Duodenal mucosa (tissue), 2 donors: ENCODE data around the gene ELP6.

Source experiments
- H3K27ac ChIP-seq: one replicate; pipeline ENCODE4 v1.7.0; 2013; ENCODE audit warnings: low read depth, low read length
- H3K27me3 ChIP-seq, 2 donors: one replicate each; pipeline ENCODE4 v1.7.0; 2013; ENCODE audit warnings: low read length in 2 of 2, control low read depth in 1 of 2; ENCODE audit not compliant: insufficient read depth in 2 of 2, control insufficient read depth in 1 of 2
- H3K36me3 ChIP-seq, 2 donors: one replicate each; pipeline ENCODE4 v1.7.0; 2013; ENCODE audit warnings: low read length in 2 of 2, control low read depth in 1 of 2; ENCODE audit not compliant: insufficient read depth in 2 of 2, control insufficient read depth in 1 of 2
- H3K4me1 ChIP-seq, 2 donors: one replicate each; pipeline ENCODE4 v1.7.0; 2013; ENCODE audit warnings: low read length in 2 of 2, control low read depth in 1 of 2; ENCODE audit not compliant: insufficient read depth in 2 of 2, control insufficient read depth in 1 of 2
- H3K4me3 ChIP-seq, 2 donors: one replicate each; pipeline ENCODE4 v1.7.0; 2013; ENCODE audit warnings: low read length in 2 of 2, low read depth in 1 of 2
- H3K9ac ChIP-seq, 2 donors: one replicate each; pipeline ENCODE4 v1.7.0; 2013; ENCODE audit warnings: low read length in 2 of 2, low read depth in 1 of 2
- H3K9me3 ChIP-seq, 2 donors: one replicate each; pipeline ENCODE4 v1.7.0; 2013; ENCODE audit warnings: low read length in 2 of 2, control low read depth in 1 of 2; ENCODE audit not compliant: control insufficient read depth in 1 of 2

ELP6 gene

DNA sequence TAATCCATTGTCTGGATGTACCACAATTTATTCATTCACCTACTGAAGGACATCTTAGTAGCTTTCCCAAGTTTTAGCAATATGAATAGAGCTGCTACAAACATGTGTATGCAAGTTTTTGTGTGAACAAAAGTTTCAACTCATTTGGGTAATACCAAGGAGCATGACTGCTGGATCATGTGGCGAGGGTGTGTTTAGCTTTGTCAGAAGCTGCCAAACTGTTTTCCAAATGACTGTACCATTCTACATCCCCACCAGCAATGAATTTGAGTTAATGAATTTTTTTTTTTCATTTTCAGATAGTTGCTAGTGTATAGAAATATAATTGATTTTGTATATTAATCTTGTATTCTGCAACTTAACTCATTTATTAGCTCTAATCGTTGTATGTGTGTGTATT, 20.0 kb upstream of the ELP6 start:
- Histone ChIP-seq H3K4me3 (no peak overlapping the region), H3K9ac (no peak overlapping the region), H3K4me1 (no peaks in the 10 kb centered on the region), H3K27me3 (no peaks in the 10 kb centered on the region), H3K36me3 (no peaks in the 10 kb centered on the region), H3K27ac (no peak overlapping the region), H3K9me3 (no peaks in the 10 kb centered on the region)

DNA sequence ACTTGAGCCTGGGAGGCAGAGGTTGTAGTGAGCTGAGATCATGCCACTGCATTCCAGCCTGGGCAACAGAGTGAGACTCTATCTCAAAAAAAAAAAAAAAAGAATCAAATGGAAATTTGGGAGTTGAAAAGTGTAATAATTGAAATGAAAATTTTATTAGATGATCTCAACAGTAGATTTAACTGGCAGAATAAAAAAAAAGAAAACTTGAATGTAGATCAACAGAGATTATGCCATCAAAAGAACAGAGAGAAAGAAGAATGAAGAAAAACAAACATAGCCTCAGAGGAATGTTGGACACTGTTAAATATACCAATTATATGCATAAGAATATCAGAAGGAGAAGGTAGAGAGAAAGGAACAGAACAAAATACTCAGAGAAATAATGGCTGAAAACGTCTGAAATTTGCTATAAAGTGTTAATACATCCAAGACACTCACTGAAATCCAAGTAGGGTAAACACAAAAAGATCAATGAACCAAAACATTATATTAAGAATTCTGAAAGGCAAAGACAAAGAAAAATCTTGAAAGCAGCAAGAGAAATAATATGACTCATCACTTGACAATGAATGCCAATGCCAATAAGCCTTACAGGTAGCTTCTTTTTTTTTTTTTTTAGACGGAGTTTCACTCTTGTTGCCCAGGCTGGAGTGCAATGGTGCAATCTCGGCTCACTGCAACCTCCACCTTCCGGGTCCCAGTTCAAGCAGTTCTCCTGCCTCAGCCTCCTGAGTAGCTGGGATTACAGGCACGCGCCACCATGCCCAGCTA, 14.6 kb upstream of the ELP6 start:
- Histone ChIP-seq H3K27me3 (no peaks in the 10 kb centered on the region), H3K4me3 (no peak overlapping the region), H3K27ac (no peak overlapping the region), H3K9ac (no peak overlapping the region), H3K36me3 (no peaks in the 10 kb centered on the region), H3K9me3 (no peaks in the 10 kb centered on the region), H3K4me1 (no peaks in the 10 kb centered on the region)

DNA sequence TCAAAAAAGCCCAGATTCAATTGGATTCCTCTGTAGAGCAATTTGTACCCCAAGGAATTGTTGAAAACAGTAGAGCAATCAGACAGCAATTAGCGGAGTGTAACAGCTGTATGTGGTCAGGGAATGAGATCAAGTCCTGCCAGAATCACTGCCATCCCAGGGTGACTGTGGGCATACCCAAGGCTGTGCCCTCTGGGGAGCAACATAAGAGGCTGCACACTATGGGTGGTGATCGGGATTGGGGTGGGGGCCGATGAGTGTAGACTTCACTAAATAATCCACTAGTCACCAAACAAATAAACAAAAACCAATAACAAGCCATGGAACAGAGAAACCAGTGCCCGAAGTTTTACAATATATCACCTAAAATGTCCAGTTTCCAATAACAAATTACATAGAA, 12.1 kb upstream of the ELP6 start:
- H3K4me3 ChIP-seq, result no peak overlapping the region
- no peaks in the 10 kb centered on the region for H3K27me3 ChIP-seq
- H3K36me3 ChIP-seq, result no peaks in the 10 kb centered on the region
- no peaks in the 10 kb centered on the region for H3K9me3 ChIP-seq
- H3K4me1 ChIP-seq, result peaks cover 4 to 5% of the 10 kb centered on the region in 2 donors
- H3K27ac ChIP-seq, result no peak overlapping the region
- no peak overlapping the region for H3K9ac ChIP-seq

DNA sequence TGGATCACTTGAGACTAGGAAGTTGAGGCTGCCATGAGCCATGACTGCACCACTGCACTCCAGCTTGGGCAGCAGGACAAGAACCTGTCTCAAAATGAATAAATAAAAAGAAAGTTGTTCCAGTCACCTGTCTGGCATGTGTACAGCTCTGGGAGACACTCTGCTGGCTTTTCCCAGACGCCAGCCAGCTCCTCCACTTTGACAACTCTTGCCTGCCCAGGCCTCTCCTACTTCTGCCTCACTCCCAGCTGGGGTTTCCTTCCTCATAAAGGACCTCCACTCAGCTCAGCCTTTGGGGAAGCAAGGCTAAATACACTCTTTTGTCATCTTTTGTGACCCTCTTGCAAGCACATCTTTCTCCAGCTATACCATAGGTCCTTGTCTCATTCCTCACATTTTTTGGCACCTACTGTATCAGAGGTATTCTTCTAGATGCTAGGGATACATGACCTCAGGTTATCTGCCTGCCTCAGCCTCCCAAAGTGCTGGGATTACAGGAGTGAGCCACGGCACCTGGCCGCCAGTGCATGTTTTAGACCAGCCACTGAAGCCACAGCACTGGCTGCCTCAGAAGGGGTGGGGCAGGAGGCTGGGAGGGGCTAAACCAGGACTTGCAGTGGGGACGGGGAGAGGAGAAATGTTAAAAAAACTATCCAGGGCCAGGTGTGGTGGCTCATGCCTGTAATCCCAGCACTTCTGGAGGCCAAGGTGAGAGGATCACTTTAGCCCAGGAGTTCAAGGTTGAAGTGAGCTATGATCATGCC, 10.0 kb upstream of the ELP6 start:
- no peaks in the 10 kb centered on the region for H3K36me3 ChIP-seq
- H3K9ac ChIP-seq, result no peak overlapping the region
- H3K4me3 ChIP-seq, result no peak overlapping the region
- peaks cover 4 to 5% of the 10 kb centered on the region in 2 donors for H3K4me1 ChIP-seq
- H3K9me3 ChIP-seq, result no peaks in the 10 kb centered on the region
- no peaks in the 10 kb centered on the region for H3K27me3 ChIP-seq
- H3K27ac ChIP-seq, result no peak overlapping the region

DNA sequence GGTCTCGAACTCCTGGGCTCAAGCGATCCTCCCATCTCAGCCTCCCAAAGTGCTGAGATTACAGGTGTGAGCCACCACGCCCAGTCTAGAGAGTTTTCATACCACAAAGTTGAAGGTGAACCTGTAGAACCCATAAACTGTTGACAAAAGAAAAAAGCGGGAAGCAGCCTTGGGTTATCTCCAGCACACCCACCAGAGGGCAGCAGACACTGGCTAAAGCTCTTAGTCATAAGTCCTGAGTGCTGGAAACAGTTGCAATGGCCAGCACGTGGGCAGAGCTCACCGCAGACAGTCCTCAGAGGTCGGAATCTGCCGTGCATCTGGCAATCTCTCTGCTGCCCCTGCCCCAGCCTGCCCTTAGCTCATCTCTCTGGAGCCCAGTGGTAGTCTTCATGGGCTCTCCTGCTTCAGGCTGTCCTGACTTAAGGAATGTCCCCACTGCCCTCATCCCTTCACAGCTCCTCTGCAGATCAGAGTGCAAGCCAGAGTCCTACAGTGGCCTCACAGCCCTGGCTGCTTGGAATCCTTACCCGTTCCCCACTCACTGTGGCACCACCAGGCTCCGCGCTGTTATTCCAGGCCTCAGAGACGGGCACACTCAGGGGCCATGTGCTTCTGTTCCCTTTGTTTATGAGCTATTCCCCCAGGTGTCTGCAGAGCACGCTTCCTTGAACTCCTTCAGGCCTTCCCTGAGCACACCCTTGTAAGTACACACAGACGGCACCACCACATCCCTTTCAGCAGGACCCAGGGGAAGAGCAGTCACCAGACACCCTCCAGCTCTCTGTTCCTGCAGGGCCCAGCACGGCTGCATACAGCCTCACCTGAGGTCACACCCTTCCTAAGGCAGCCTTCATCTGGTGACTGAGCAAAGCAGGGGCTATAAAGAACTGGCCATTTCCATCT, 8.8 kb upstream of the ELP6 start:
- Histone ChIP-seq H3K27ac (no peak overlapping the region), H3K36me3 (no peaks in the 10 kb centered on the region), H3K9me3 (no peaks in the 10 kb centered on the region), H3K4me3 (no peak overlapping the region), H3K9ac (peak overlapping the region in 1 of 2 donors; percentile 47), H3K27me3 (no peaks in the 10 kb centered on the region), H3K4me1 (peaks cover 4 to 5% of the 10 kb centered on the region in 2 donors)

DNA sequence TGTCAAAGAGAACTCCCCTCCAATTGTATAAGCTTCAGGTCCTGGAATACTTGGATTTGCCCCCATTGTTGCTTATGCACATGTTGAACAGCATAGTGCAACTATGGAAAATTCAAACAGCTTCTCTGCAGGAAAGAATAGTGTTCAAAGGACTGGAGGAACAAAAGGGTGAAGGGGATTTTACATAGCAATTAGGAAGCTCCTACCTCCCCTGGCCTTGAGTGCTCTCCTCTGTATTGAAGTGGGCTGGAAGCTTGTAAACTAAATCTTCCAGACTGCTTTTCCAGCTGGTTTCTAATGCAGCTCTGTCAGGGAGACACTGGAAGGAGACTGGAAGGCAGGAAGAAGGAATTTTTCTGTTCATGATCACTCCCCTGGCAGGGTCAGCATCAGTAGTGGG, 7.2 kb upstream of the ELP6 start:
- no peak overlapping the region for H3K9ac ChIP-seq
- no peaks in the 10 kb centered on the region for H3K36me3 ChIP-seq
- H3K4me1 ChIP-seq, result peaks cover 4 to 5% of the 10 kb centered on the region in 2 donors
- no peaks in the 10 kb centered on the region for H3K27me3 ChIP-seq
- H3K27ac ChIP-seq, result no peak overlapping the region
- H3K9me3 ChIP-seq, result no peaks in the 10 kb centered on the region
- no peak overlapping the region for H3K4me3 ChIP-seq

DNA sequence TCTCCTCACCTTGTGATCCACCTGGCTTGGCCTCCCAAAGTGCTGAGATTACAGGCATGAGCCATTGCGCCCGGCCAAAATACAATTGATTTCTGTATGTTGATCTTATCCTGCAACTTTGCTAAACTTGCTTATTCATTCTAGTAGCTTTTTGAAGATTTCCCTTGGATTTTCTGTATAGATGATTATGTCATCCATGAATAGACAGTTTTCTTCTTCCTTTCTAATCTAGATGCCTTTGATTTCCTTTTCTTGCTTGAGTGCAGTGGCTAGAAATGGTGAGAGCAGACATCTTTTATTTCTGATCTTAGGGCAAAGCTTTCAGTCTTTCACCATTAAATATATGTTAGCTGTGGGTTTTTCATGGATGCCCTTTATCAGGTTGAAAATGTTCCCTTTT, 4.4 kb upstream of the ELP6 start:
- Histone ChIP-seq H3K27me3 (no peaks in the 10 kb centered on the region), H3K27ac (no peak overlapping the region), H3K9ac (no peak overlapping the region), H3K4me1 (peaks cover 4 to 5% of the 10 kb centered on the region in 2 donors), H3K36me3 (no peaks in the 10 kb centered on the region), H3K4me3 (no peak overlapping the region), H3K9me3 (no peaks in the 10 kb centered on the region)

DNA sequence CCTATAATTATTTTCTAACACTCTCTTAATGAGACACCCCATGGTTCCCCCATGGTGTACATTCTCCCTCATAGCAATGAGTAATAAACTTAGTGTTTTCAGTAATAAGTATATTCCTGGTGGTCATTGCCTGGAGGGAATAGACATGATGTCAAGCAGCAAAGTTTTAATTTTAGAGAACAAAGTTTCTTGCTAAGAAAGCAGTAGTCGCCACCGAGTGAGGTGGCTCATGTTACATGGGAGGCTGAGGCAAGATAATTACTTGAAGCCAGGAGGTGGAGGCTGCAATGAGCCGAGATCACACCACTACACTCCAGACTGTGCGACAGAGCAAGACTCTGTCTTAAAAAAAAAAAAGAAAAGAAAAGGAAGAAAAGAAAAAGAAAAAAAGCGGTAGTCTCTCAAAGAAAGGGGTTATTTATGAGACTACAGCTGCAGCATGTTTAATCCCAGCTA, 2.4 kb upstream of the ELP6 start:
- no peak overlapping the region for H3K27ac ChIP-seq

DNA sequence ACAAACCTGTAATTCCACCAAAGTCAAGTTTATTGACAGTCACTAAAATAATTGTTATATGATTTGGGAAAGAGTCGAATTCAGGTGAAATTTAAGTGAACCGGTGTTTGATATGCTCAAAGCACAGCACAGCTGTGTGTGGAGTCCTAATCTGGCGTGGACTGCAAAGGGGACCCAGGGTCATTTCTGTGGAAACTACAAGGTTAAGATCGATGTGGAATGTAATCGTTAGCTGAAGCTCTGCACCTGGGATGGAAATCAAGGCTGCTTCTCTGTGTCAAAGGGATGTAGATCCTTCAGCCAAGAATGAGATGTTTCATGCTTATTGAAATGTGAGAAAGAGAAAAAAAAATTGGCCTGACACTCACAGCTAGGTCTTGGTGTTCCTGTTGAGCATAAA, 1.6 kb upstream of the ELP6 start:
- H3K36me3 ChIP-seq, result peaks cover 0 to 4% of the 10 kb centered on the region in 2 donors
- H3K27me3 ChIP-seq, result no peaks in the 10 kb centered on the region
- no peak overlapping the region for H3K4me3 ChIP-seq
- no peak overlapping the region for H3K27ac ChIP-seq
- peaks cover 0 to 10% of the 10 kb centered on the region in 2 donors for H3K4me1 ChIP-seq
- H3K9ac ChIP-seq, result no peak overlapping the region
- H3K9me3 ChIP-seq, result no peaks in the 10 kb centered on the region

More for the DNA sequence above, 2.4 kb upstream of the ELP6 start:
- H3K4me1 ChIP-seq, result peaks cover 0 to 10% of the 10 kb centered on the region in 2 donors
- H3K9me3 ChIP-seq, result no peaks in the 10 kb centered on the region
- H3K4me3 ChIP-seq, result no peak overlapping the region
- no peaks in the 10 kb centered on the region for H3K27me3 ChIP-seq
- H3K9ac ChIP-seq, result no peak overlapping the region
- no peaks in the 10 kb centered on the region for H3K36me3 ChIP-seq
